ENCODE measurements around the gene ZNF385C. TPM values are rescaled to one million over a fixed set of nuclear protein-coding genes. Genes with fewer than 3 reads are reported as not detected.

ZNF385C gene
- total and polyA plus RNA-seq, 2 experiments from 2014 or later, result not detected

- WGBS, 2 experiments (ENCODE audit: low coverage in 1 of 2, low lambda C conversion rate in 2 of 2, missing lambda C conversion rate in 2 of 2), result 89 to 90% methylated on average over 6 of the region's 6 CpGs
- no peak overlapping the region for H3K9ac ChIP-seq
- no peaks in the 10 kb centered on the region for H3K9me3 ChIP-seq (ENCODE audit: low read depth)
- H3K9me2 ChIP-seq (ENCODE audit: insufficient read depth), result no peaks in the 10 kb centered on the region
- peaks cover 23% of the 10 kb centered on the region for H3F3A ChIP-seq (ENCODE audit: insufficient read depth)
- in situ Hi-C loops (cut with MboI), result no loop called here
- peaks cover 42% of the 10 kb centered on the region for H3K79me2 ChIP-seq (ENCODE audit: insufficient read depth)
- H3K4me1 ChIP-seq (ENCODE audit: insufficient read depth), result peaks cover 13% of the 10 kb centered on the region
- no peak overlapping the region for H3K4me3 ChIP-seq
- peaks cover 5% of the 10 kb centered on the region; the same call in 1 of the 2 replicates for H4K20me1 ChIP-seq (ENCODE audit: insufficient read depth)
- DNase-seq, result no peak
- H3K4me2 ChIP-seq (ENCODE audit: unreplicated experiment), result no peak overlapping the region
- TF ChIP-seq EZH2phosphoT487 (IDR thresholded peaks at IDR 0.05; ENCODE audit: insufficient read depth, low read depth) (no peak), EZH2 (IDR thresholded peaks at IDR 0.05; ENCODE audit: insufficient read depth, poor library complexity, severe bottlenecking) (no peak)
- no peak overlapping the region for H3K27ac ChIP-seq
- H3K36me3 ChIP-seq (ENCODE audit: low read depth), result peaks cover 29% of the 10 kb centered on the region; the same call in 1 of the 2 replicates
- no peak overlapping the region for H2AFZ ChIP-seq
- H3K27me3 ChIP-seq (replicated peaks; ENCODE audit: insufficient read depth), result no peaks in the 10 kb centered on the region
These were observed 29.1 kb upstream of the ZNF385C start for GRCh38 chr17:42127414-42127813.

- Histone ChIP-seq H3F3A (ENCODE audit: insufficient read depth) (peaks cover 18% of the 10 kb centered on the region), H3K9me2 (ENCODE audit: insufficient read depth) (no peaks in the 10 kb centered on the region), H3K27me3 (replicated peaks; ENCODE audit: insufficient read depth) (no peaks in the 10 kb centered on the region), H3K4me2 (ENCODE audit: unreplicated experiment) (no peak overlapping the region), H3K36me3 (ENCODE audit: low read depth) (peaks cover 29% of the 10 kb centered on the region; the same call in 1 of the 2 replicates), H3K4me3 (no peak overlapping the region), H3K4me1 (ENCODE audit: insufficient read depth) (peaks cover 7% of the 10 kb centered on the region), H4K20me1 (ENCODE audit: insufficient read depth) (peaks cover 5% of the 10 kb centered on the region; the same call in 1 of the 2 replicates), H2AFZ (no peak overlapping the region), H3K9ac (no peak overlapping the region), H3K27ac (no peak overlapping the region), H3K79me2 (ENCODE audit: insufficient read depth) (peaks cover 36% of the 10 kb centered on the region), H3K9me3 (ENCODE audit: low read depth) (no peaks in the 10 kb centered on the region)
- 73 to 77% methylated on average over 3 of the region's 3 CpGs for WGBS, 2 experiments (ENCODE audit: low coverage in 1 of 2, low lambda C conversion rate in 2 of 2, missing lambda C conversion rate in 2 of 2)
- in situ Hi-C loops (cut with MboI), result no loop called here
- DNase-seq, result no peak
- no peak for TF ChIP-seq EZH2phosphoT487 (IDR thresholded peaks at IDR 0.05; ENCODE audit: insufficient read depth, low read depth)
- no peak for TF ChIP-seq EZH2 (IDR thresholded peaks at IDR 0.05; ENCODE audit: insufficient read depth, poor library complexity, severe bottlenecking)
These were observed 28.6 kb upstream of the ZNF385C start for GRCh38 chr17:42126836-42127235.

DNA sequence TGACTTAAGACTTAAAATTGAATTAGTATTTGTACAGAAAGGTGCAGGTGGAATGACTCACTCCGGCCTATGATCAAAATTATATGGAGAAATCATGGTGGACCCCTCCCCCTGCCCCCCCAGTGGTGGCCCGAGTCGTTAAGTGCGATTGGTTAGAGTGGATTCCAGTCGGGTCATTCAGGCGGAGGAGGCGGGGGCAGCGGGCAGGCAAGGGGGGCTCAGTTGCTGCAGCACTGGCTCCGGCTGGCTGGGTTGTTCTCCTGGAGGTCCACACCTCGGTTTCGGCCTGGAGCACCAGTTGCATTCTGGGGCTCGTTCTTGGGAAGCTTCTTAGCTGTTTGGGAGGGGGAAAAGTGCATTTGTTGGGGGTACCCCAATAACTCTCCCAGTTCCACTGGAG is 27.3 kb upstream of the ZNF385C start:
- Histone ChIP-seq H3K36me3 (ENCODE audit: low read depth) (peaks cover 29% of the 10 kb centered on the region; the same call in 1 of the 2 replicates), H3K4me1 (ENCODE audit: insufficient read depth) (no peaks in the 10 kb centered on the region), H4K20me1 (ENCODE audit: insufficient read depth) (no peaks in the 10 kb centered on the region), H3K27ac (no peak overlapping the region), H3K27me3 (replicated peaks; ENCODE audit: insufficient read depth) (no peaks in the 10 kb centered on the region), H3F3A (ENCODE audit: insufficient read depth) (peaks cover 10% of the 10 kb centered on the region), H3K4me2 (ENCODE audit: unreplicated experiment) (no peak overlapping the region), H3K79me2 (ENCODE audit: insufficient read depth) (peaks cover 23% of the 10 kb centered on the region), H3K4me3 (no peak overlapping the region), H3K9ac (no peak overlapping the region), H2AFZ (no peak overlapping the region), H3K9me3 (ENCODE audit: low read depth) (no peaks in the 10 kb centered on the region), H3K9me2 (ENCODE audit: insufficient read depth) (no peaks in the 10 kb centered on the region)
- no peak for DNase-seq
- TF ChIP-seq EZH2phosphoT487 (IDR thresholded peaks at IDR 0.05; ENCODE audit: insufficient read depth, low read depth) (no peak), EZH2 (IDR thresholded peaks at IDR 0.05; ENCODE audit: insufficient read depth, poor library complexity, severe bottlenecking) (no peak)
- WGBS, 2 experiments (ENCODE audit: low coverage in 1 of 2, low lambda C conversion rate in 2 of 2, missing lambda C conversion rate in 2 of 2), result 70 to 76% methylated on average over 12 of the region's 12 CpGs
- in situ Hi-C loops (cut with MboI), result no loop called here

- no peak for DNase-seq
- Histone ChIP-seq H3K36me3 (ENCODE audit: low read depth) (peaks cover 24% of the 10 kb centered on the region; the same call in 1 of the 2 replicates), H3K27ac (no peak overlapping the region), H3K9me2 (ENCODE audit: insufficient read depth) (no peaks in the 10 kb centered on the region), H3K4me2 (ENCODE audit: unreplicated experiment) (no peak overlapping the region), H3K9me3 (ENCODE audit: low read depth) (no peaks in the 10 kb centered on the region), H3K27me3 (replicated peaks; ENCODE audit: insufficient read depth) (no peaks in the 10 kb centered on the region), H2AFZ (no peak overlapping the region), H3K4me3 (no peak overlapping the region), H3K4me1 (ENCODE audit: insufficient read depth) (no peaks in the 10 kb centered on the region), H3F3A (ENCODE audit: insufficient read depth) (peaks cover 10% of the 10 kb centered on the region), H3K79me2 (ENCODE audit: insufficient read depth) (peaks cover 10% of the 10 kb centered on the region), H4K20me1 (ENCODE audit: insufficient read depth) (no peaks in the 10 kb centered on the region), H3K9ac (no peak overlapping the region)
- in situ Hi-C loops (cut with MboI), result no loop called here
- TF ChIP-seq EZH2 (IDR thresholded peaks at IDR 0.05; ENCODE audit: insufficient read depth, poor library complexity, severe bottlenecking) (no peak), EZH2phosphoT487 (IDR thresholded peaks at IDR 0.05; ENCODE audit: insufficient read depth, low read depth) (no peak)
- 85 to 91% methylated on average over 3 of the region's 3 CpGs for WGBS, 2 experiments (ENCODE audit: low coverage in 1 of 2, low lambda C conversion rate in 2 of 2, missing lambda C conversion rate in 2 of 2)
These were observed 26.0 kb upstream of the ZNF385C start for GRCh38 chr17:42124256-42124655.
